PFSK-1 (cell line): ENCODE data around the gene PAXX.

ENCODE experiments used
- FOXP2 ChIP-seq: optimal IDR thresholded peaks from 2 replicates; pipeline ENCODE3; 2011; ENCODE audit warnings: borderline replicate concordance, control low read depth, inconsistent platforms; ENCODE audit not compliant: insufficient read depth; ENCODE audit errors: extremely low read length, extremely low read depth
- POLR2AphosphoS5 ChIP-seq: IDR thresholded peaks from 2 replicates; pipeline ENCODE4 v1.6.1; 2012; ENCODE audit warnings: low read depth, mild to moderate bottlenecking, control low read depth, low read length, moderate library complexity
- SIN3A ChIP-seq: IDR thresholded peaks from 2 replicates; pipeline ENCODE4 v1.6.1; 2012; ENCODE audit warnings: mild to moderate bottlenecking, low read length, moderate library complexity, borderline replicate concordance; ENCODE audit not compliant: insufficient read depth
- TAF1 ChIP-seq: IDR thresholded peaks from 2 replicates; pipeline ENCODE4 v1.6.1; 2012; ENCODE audit warnings: low read length, control low read depth, borderline replicate concordance; ENCODE audit not compliant: insufficient read depth
- TF ChIP-seq, protein P1 (sequence below), 2 experiments: IDR thresholded peaks; 2 replicates each; pipeline versions ENCODE4 v1.6.1 to v1.8.0; 2011 to 2012; ENCODE audit warnings: low read depth in 2 of 2, low read length in 2 of 2, control low read depth in 1 of 2, inconsistent platforms in 1 of 2, mild to moderate bottlenecking in 1 of 2, moderate library complexity in 1 of 2; ENCODE audit not compliant: insufficient read depth in 1 of 2

Gene PAXX

DNA sequence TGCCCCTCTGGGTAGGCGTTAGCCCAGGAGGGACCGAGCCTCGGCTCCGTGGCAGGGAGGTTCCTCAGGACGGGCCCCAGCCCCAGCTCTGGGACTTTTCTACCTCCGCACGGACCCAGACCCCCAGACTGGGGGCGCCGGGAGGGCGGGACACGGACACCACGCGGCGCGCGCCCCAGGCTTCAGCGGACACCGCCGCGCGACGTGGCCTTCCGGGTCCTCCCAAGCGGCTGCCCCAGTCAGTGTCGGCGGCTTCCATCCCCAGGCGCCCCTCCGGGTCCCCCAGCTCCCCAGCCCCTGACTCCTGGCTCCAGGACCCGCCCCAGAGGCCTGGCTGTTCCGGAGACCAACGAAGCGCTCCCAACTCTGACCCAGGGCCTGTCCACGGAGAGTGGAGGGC, 6.4 kb upstream of the PAXX start:
- TF ChIP-seq TAF1 (no peak), POLR2AphosphoS5 (no peak), FOXP2 (no peak), SIN3A (no peak)
- TF ChIP-seq, protein P1, sequence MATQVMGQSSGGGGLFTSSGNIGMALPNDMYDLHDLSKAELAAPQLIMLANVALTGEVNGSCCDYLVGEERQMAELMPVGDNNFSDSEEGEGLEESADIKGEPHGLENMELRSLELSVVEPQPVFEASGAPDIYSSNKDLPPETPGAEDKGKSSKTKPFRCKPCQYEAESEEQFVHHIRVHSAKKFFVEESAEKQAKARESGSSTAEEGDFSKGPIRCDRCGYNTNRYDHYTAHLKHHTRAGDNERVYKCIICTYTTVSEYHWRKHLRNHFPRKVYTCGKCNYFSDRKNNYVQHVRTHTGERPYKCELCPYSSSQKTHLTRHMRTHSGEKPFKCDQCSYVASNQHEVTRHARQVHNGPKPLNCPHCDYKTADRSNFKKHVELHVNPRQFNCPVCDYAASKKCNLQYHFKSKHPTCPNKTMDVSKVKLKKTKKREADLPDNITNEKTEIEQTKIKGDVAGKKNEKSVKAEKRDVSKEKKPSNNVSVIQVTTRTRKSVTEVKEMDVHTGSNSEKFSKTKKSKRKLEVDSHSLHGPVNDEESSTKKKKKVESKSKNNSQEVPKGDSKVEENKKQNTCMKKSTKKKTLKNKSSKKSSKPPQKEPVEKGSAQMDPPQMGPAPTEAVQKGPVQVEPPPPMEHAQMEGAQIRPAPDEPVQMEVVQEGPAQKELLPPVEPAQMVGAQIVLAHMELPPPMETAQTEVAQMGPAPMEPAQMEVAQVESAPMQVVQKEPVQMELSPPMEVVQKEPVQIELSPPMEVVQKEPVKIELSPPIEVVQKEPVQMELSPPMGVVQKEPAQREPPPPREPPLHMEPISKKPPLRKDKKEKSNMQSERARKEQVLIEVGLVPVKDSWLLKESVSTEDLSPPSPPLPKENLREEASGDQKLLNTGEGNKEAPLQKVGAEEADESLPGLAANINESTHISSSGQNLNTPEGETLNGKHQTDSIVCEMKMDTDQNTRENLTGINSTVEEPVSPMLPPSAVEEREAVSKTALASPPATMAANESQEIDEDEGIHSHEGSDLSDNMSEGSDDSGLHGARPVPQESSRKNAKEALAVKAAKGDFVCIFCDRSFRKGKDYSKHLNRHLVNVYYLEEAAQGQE (IDR thresholded peaks at IDR 0.05; ENCODE audit: insufficient read depth in 1 of 2, low read depth in 2 of 2, low read length in 2 of 2) = no peak

GRCh38 chr9:136988872-136989271, 3.4 kb upstream of the PAXX start:
- TF ChIP-seq, protein P1 (IDR thresholded peaks at IDR 0.05; ENCODE audit: insufficient read depth in 1 of 2, low read depth in 2 of 2, low read length in 2 of 2) = no peak
- no peak for TF ChIP-seq SIN3A
- no peak for TF ChIP-seq POLR2AphosphoS5

GRCh38 chr9:136990242-136990911, 1.8 kb upstream of the PAXX start:
- TF ChIP-seq FOXP2 (no peak), POLR2AphosphoS5 (no peak), SIN3A (no peak), TAF1 (no peak)
- TF ChIP-seq, protein P1 (IDR thresholded peaks at IDR 0.05; ENCODE audit: insufficient read depth in 1 of 2, low read depth in 2 of 2, low read length in 2 of 2) = no peak

DNA sequence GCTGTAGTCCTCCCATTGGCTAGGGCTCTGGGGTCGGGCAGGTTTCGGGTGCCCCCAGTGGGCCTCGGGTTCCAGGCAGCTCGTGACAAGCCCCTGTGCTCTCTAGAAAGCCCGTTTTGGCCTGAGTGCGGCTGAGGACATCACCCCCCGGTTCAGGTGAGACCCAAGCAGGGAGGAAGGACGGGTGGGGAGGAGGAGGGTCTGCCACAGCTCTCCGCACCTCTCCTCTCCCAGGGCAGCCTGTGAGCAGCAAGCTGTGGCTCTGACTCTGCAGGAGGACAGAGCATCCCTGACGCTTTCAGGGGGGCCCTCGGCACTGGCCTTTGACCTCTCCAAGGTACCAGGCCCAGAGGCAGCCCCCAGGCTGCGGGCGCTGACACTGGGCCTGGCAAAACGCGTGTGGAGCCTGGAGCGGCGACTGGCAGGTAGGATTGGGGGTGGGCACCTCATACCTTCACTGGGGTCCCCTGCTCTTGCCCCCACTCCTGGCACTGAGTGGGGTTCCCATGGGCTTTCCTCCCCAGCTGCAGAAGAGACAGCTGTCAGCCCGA, 672 bp downstream of the PAXX start:
- no peak for TF ChIP-seq SIN3A
- TF ChIP-seq, protein P1 (IDR thresholded peaks at IDR 0.05; ENCODE audit: insufficient read depth in 1 of 2, low read depth in 2 of 2, low read length in 2 of 2) = no peak
- no peak for TF ChIP-seq POLR2AphosphoS5
- no peak for TF ChIP-seq FOXP2
- TF ChIP-seq TAF1 = no peak
